Endometrial microvascular endothelial cells (primary cell): ENCODE results near the gene TRPV4. TPM values are rescaled to one million over a fixed set of nuclear protein-coding genes. Genes with fewer than 3 reads are reported as not detected.

Experiments used
- in situ Hi-C: cut with HindIII; loops from 2 replicates; pipeline ENCODE4 v1.10.0; 2017; ENCODE audit warnings: low sequenced_read_pairs, low pct_unique_long_range_greater_than_20kb; ENCODE audit errors: inconsistent ontology term
- total RNA-seq: library from RNA; depleted of rRNA; stranded (reverse); fragments of >200 nt; gene quantifications from one replicate; pipeline ENCODE4 v1.2.3, GENCODE V29; 2015; ENCODE audit errors: inconsistent ontology term

TRPV4 gene
- total RNA-seq, 1 donor from 2014 or later, result 3.3 TPM

GRCh38 chr12:109831365-109831764 lies 1.8 kb downstream of the TRPV4 start:
- in situ Hi-C loops, result no loop called here

- in situ Hi-C loops, result no loop called here
These were observed 2.5 kb downstream of the TRPV4 start for GRCh38 chr12:109830718-109831117.

- in situ Hi-C loops, result no loop called here
These were observed 2.9 kb downstream of the TRPV4 start for GRCh38 chr12:109830267-109830666.

- in situ Hi-C loops, result no loop called here
These were observed 3.5 kb downstream of the TRPV4 start for GRCh38 chr12:109829667-109830066.

GRCh38 chr12:109828754-109829511 lies 4.3 kb downstream of the TRPV4 start:
- in situ Hi-C loops, result no loop called here

- in situ Hi-C loops, result no loop called here
These were observed 5.3 kb downstream of the TRPV4 start for GRCh38 chr12:109827566-109828550.

- in situ Hi-C loops, result no loop called here
These were observed 6.1 kb downstream of the TRPV4 start for GRCh38 chr12:109827080-109827479.

GRCh38 chr12:109824731-109825130 lies 8.5 kb downstream of the TRPV4 start:
- in situ Hi-C loops, result no loop called here

GRCh38 chr12:109822951-109823411 lies 10.2 kb downstream of the TRPV4 start:
- in situ Hi-C loops, result no loop called here

- in situ Hi-C loops, result no loop called here
These were observed 10.8 kb downstream of the TRPV4 start for GRCh38 chr12:109822416-109822815.

- in situ Hi-C loops, result no loop called here
These were observed 11.2 kb downstream of the TRPV4 start for GRCh38 chr12:109821968-109822367.

- in situ Hi-C loops, result no loop called here
These were observed 12.3 kb downstream of the TRPV4 start for GRCh38 chr12:109820816-109821381.

- in situ Hi-C loops, result no loop called here
These were observed 14.2 kb downstream of the TRPV4 start for GRCh38 chr12:109818905-109819500.

GRCh38 chr12:109818253-109818652 lies 14.9 kb downstream of the TRPV4 start:
- in situ Hi-C loops, result no loop called here

- in situ Hi-C loops, result no loop called here
These were observed 15.5 kb downstream of the TRPV4 start for GRCh38 chr12:109817627-109818231.

GRCh38 chr12:109816870-109817269 lies 16.3 kb downstream of the TRPV4 start:
- in situ Hi-C loops, result no loop called here

GRCh38 chr12:109815757-109816617 lies 17.2 kb downstream of the TRPV4 start:
- in situ Hi-C loops, result no loop called here

GRCh38 chr12:109815225-109815624 lies 18.0 kb downstream of the TRPV4 start:
- in situ Hi-C loops, result no loop called here
